Liver (tissue), 9 donors: ENCODE data around the gene MPND. TPM values are rescaled to one million over a fixed set of nuclear protein-coding genes. Genes with fewer than 3 reads are reported as not detected.

Experiments
- DNase-seq: peaks from one replicate; pipeline ENCODE4 v3.0.0-alpha.2; 2017; ENCODE audit warnings: low spot score
- H3K27ac ChIP-seq, 2 donors: one replicate each; pipeline ENCODE4 v1.7.0; 2013; ENCODE audit warnings: inconsistent platforms in 2 of 2, low read length in 2 of 2, control low read depth in 1 of 2, low read depth in 1 of 2, mild to moderate bottlenecking in 1 of 2
- H3K27me3 ChIP-seq, 4 donors: one replicate each; pipeline versions ENCODE4 v1.6.1 to v1.7.0; 2013; ENCODE audit warnings: low read length in 3 of 4, inconsistent platforms in 1 of 4, mild to moderate bottlenecking in 1 of 4, moderate library complexity in 1 of 4; ENCODE audit not compliant: control insufficient read depth in 4 of 4, insufficient read depth in 4 of 4
- H3K36me3 ChIP-seq, 4 donors: one replicate each; pipeline versions ENCODE4 v1.6.1 to v1.7.0; 2013; ENCODE audit warnings: low read length in 3 of 4, mild to moderate bottlenecking in 3 of 4, low read depth in 1 of 4, moderate library complexity in 1 of 4; ENCODE audit not compliant: control insufficient read depth in 4 of 4, insufficient read depth in 3 of 4
- H3K4me1 ChIP-seq, 4 donors: one replicate each; pipeline versions ENCODE4 v1.6.1 to v1.7.0; 2013; ENCODE audit warnings: low read length in 3 of 4, mild to moderate bottlenecking in 3 of 4, moderate library complexity in 1 of 4; ENCODE audit not compliant: control insufficient read depth in 4 of 4, insufficient read depth in 4 of 4
- H3K4me3 ChIP-seq, 3 donors: one replicate each; pipeline versions ENCODE4 v1.6.1 to v1.7.0; 2013; ENCODE audit warnings: low read length in 3 of 3, control low read depth in 1 of 3, low read depth in 1 of 3, mild to moderate bottlenecking in 1 of 3
- H3K9ac ChIP-seq, 2 donors: one replicate each; pipeline ENCODE4 v1.7.0; 2013; ENCODE audit warnings: low read length in 2 of 2, mild to moderate bottlenecking in 2 of 2, moderate library complexity in 2 of 2, control low read depth in 1 of 2, low read depth in 1 of 2
- H3K9me3 ChIP-seq, 4 donors: one replicate each; pipeline versions ENCODE4 v1.6.1 to v1.7.0; 2013; ENCODE audit warnings: low read length in 3 of 4; ENCODE audit not compliant: control insufficient read depth in 4 of 4
- ATF3 ChIP-seq: IDR thresholded peaks from 2 replicates; pipeline ENCODE4 v1.6.1; 2016; ENCODE audit warnings: antibody characterized with exemption
- EGR1 ChIP-seq, 2 donors: IDR thresholded peaks; 2 replicates each; pipeline ENCODE4 v1.6.1; 2016 to 2018; ENCODE audit warnings: antibody characterized with exemption in 2 of 2, low read depth in 2 of 2
- FOXA1 ChIP-seq: IDR thresholded peaks from 2 replicates; pipeline ENCODE4 v1.6.1; 2016; ENCODE audit warnings: antibody characterized with exemption
- FOXA2 ChIP-seq: IDR thresholded peaks from 2 replicates; pipeline ENCODE4 v1.6.1; 2016; ENCODE audit warnings: antibody characterized with exemption
- GABPA ChIP-seq, 2 donors: IDR thresholded peaks in 1 of 2; conservative IDR thresholded peaks in 1 of 2; 2 replicates each; pipeline ENCODE4 v1.6.1; 2016; ENCODE audit warnings: antibody characterized with exemption in 2 of 2, mild to moderate bottlenecking in 1 of 2, moderate library complexity in 1 of 2
- HNF4A ChIP-seq, 2 donors: conservative IDR thresholded peaks; 2 replicates each; pipeline ENCODE4 v1.6.1; 2016; ENCODE audit warnings: antibody characterized with exemption in 2 of 2, mild to moderate bottlenecking in 2 of 2
- HNF4G ChIP-seq: IDR thresholded peaks from 2 replicates; pipeline ENCODE4 v1.6.1; 2016; ENCODE audit warnings: antibody characterized with exemption
- JUND ChIP-seq, 2 donors: IDR thresholded peaks; 2 replicates each; pipeline ENCODE4 v1.6.1; 2016; ENCODE audit warnings: antibody characterized with exemption in 2 of 2
- NR2F2 ChIP-seq: IDR thresholded peaks from 2 replicates; pipeline ENCODE4 v1.6.1; 2016; ENCODE audit warnings: antibody characterized with exemption
- RAD21 ChIP-seq, 2 donors: IDR thresholded peaks; 2 replicates each; pipeline ENCODE4 v1.6.1; 2016; ENCODE audit warnings: antibody characterized with exemption in 2 of 2, mild to moderate bottlenecking in 2 of 2
- RXRA ChIP-seq, 2 donors: IDR thresholded peaks; 2 replicates each; pipeline ENCODE4 v1.6.1; 2017 to 2018; ENCODE audit warnings: antibody characterized with exemption in 2 of 2, mild to moderate bottlenecking in 1 of 2
- SP1 ChIP-seq: IDR thresholded peaks from 2 replicates; pipeline ENCODE4 v1.6.1; 2018; ENCODE audit warnings: antibody characterized with exemption, mild to moderate bottlenecking
- TAF1 ChIP-seq: conservative IDR thresholded peaks from 2 replicates; pipeline ENCODE4 v1.6.1; 2016; ENCODE audit warnings: antibody characterized with exemption, mild to moderate bottlenecking
- YY1 ChIP-seq: IDR thresholded peaks from 2 replicates; pipeline ENCODE4 v1.6.1; 2016; ENCODE audit warnings: antibody characterized with exemption, mild to moderate bottlenecking
- ZBTB33 ChIP-seq: IDR thresholded peaks from 2 replicates; pipeline ENCODE4 v1.6.1; 2016; ENCODE audit warnings: antibody characterized with exemption
- WGBS: extraction: QIAGEN DNeasy Blood & Tissue Kit; methylation state at CpG from one replicate; pipeline ENCODE4 v1.1.7; 2013; 5-methylcytosine and 5-hydroxymethylcytosine counted together
- polyA plus RNA-seq, 2 donors: library from polyadenylated mRNA; stranded (reverse) in 1 of 2; unstranded in 1 of 2; fragments of 200-250 nt in 1 of 2; fragments of >200 nt in 1 of 2; fragmentation: Nextera tagmentation in 1 of 2; extraction: Ambion mirVana in 1 of 2; gene quantifications; one replicate each; pipeline versions ENCODE4 v1.2.1 to v1.2.3, GENCODE V29; 2013 to 2015
- total RNA-seq, 2 donors: library from RNA; depleted of rRNA; stranded (reverse); fragments of >200 nt; gene quantifications; one replicate each; pipeline ENCODE4 v1.2.3, GENCODE V29; 2014
- TF ChIP-seq, protein P1 (sequence below): IDR thresholded peaks from 2 replicates; pipeline ENCODE4 v1.6.1; 2016; ENCODE audit warnings: antibody characterized with exemption, mild to moderate bottlenecking
- TF ChIP-seq, protein P2 (sequence below): fragments of 150-350 bp; IDR thresholded peaks from 2 replicates; pipeline ENCODE4 v1.5.1; 2017; ENCODE audit warnings: improper control_type of control experiment, low read depth, low read length; ENCODE audit not compliant: missing input control
- TF ChIP-seq, protein P3 (sequence below): IDR thresholded peaks from 2 replicates; pipeline ENCODE4 v1.6.1; 2016; ENCODE audit warnings: antibody characterized with exemption
- donor health status: healthy.
- donor health status: healthy.
- donor health status: healthy.
- donor health status: healthy.
- donor health status: healthy.

MPND gene
- total and polyA plus RNA-seq, 4 donors = 4.7 to 9.9 (median 9.2) TPM

DNA sequence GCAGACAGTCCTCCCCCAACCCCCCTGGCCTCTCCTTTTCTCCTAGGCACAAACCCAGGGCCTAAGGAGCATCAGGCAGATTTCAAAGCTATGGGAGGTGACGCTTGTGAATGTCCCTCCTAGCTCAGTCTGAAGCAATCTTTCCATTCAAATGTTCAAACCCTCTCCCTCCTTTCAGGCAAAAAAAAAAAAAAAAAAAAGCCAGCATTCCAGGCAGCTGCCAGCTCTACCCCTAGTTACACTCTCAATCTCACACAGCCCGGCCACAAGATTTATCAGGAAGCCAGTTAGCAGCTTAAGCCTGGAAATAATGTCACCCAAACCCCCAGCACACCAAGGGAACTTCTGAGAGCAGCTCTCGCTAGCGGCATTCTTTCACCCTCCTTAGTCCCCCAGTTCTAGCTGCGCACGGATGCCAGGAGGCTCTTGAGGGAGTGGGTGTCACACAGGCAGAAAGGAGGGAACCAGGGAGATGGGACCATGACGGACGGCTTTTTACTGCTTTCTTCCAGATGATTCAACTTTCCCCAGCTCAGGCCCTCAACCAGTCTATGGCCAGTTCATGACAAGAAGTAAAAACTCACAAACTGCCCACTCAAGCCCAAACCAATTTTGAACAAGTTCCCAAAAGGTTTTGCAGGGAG lies 50.7 kb downstream of the MPND start:
- Histone ChIP-seq H3K27ac (peak overlapping the region in 1 of 2 donors; percentile 26), H3K27me3 (no peaks in the 10 kb centered on the region), H3K4me3 (no peak overlapping the region), H3K4me1 (peaks cover 21 to 74% (median 65%) of the 10 kb centered on the region in 4 donors), H3K36me3 (peaks cover 0 to 5% (median 3%) of the 10 kb centered on the region in 4 donors), H3K9me3 (no peaks in the 10 kb centered on the region), H3K9ac (peak overlapping the region in 1 of 2 donors; percentile 4)
- TF ChIP-seq ATF3 = no peak
- TF ChIP-seq RXRA (IDR thresholded peaks at IDR 0.05) = no peak
- TF ChIP-seq, protein P1, sequence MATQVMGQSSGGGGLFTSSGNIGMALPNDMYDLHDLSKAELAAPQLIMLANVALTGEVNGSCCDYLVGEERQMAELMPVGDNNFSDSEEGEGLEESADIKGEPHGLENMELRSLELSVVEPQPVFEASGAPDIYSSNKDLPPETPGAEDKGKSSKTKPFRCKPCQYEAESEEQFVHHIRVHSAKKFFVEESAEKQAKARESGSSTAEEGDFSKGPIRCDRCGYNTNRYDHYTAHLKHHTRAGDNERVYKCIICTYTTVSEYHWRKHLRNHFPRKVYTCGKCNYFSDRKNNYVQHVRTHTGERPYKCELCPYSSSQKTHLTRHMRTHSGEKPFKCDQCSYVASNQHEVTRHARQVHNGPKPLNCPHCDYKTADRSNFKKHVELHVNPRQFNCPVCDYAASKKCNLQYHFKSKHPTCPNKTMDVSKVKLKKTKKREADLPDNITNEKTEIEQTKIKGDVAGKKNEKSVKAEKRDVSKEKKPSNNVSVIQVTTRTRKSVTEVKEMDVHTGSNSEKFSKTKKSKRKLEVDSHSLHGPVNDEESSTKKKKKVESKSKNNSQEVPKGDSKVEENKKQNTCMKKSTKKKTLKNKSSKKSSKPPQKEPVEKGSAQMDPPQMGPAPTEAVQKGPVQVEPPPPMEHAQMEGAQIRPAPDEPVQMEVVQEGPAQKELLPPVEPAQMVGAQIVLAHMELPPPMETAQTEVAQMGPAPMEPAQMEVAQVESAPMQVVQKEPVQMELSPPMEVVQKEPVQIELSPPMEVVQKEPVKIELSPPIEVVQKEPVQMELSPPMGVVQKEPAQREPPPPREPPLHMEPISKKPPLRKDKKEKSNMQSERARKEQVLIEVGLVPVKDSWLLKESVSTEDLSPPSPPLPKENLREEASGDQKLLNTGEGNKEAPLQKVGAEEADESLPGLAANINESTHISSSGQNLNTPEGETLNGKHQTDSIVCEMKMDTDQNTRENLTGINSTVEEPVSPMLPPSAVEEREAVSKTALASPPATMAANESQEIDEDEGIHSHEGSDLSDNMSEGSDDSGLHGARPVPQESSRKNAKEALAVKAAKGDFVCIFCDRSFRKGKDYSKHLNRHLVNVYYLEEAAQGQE = no peak
- TF ChIP-seq GABPA (IDR thresholded peaks at IDR 0.05 in 1 of 2, conservative IDR thresholded peaks at IDR 0.05 in 1 of 2) = no peak
- TF ChIP-seq, protein P2, sequence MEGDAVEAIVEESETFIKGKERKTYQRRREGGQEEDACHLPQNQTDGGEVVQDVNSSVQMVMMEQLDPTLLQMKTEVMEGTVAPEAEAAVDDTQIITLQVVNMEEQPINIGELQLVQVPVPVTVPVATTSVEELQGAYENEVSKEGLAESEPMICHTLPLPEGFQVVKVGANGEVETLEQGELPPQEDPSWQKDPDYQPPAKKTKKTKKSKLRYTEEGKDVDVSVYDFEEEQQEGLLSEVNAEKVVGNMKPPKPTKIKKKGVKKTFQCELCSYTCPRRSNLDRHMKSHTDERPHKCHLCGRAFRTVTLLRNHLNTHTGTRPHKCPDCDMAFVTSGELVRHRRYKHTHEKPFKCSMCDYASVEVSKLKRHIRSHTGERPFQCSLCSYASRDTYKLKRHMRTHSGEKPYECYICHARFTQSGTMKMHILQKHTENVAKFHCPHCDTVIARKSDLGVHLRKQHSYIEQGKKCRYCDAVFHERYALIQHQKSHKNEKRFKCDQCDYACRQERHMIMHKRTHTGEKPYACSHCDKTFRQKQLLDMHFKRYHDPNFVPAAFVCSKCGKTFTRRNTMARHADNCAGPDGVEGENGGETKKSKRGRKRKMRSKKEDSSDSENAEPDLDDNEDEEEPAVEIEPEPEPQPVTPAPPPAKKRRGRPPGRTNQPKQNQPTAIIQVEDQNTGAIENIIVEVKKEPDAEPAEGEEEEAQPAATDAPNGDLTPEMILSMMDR = no peak
- TF ChIP-seq EGR1 (IDR thresholded peaks at IDR 0.05; ENCODE audit: low read depth in 2 of 2) = no peak
- no peak for TF ChIP-seq JUND (IDR thresholded peaks at IDR 0.05)
- TF ChIP-seq, protein P3, sequence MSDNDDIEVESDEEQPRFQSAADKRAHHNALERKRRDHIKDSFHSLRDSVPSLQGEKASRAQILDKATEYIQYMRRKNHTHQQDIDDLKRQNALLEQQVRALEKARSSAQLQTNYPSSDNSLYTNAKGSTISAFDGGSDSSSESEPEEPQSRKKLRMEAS = no peak
- TF ChIP-seq FOXA1 = no peak
- TF ChIP-seq SP1 = no peak
- no peak for TF ChIP-seq HNF4G
- TF ChIP-seq RAD21 (IDR thresholded peaks at IDR 0.05) = no peak
- TF ChIP-seq NR2F2 = no peak
- TF ChIP-seq ZBTB33 = no peak
- TF ChIP-seq HNF4A (conservative IDR thresholded peaks at IDR 0.05) = no peak
- TF ChIP-seq YY1 = no peak
- TF ChIP-seq TAF1 = no peak
- TF ChIP-seq FOXA2 = no peak
- no peak for DNase-seq
- 71% methylated on average over 8 of the region's 8 CpGs for WGBS
